GM19240 (cell line): ENCODE measurements around the gene CACNA2D3.

Experiments used
- DNase-seq: peaks from one replicate; pipeline ENCODE4 v3.0.0; 2011; ENCODE audit warnings: low spot score; ENCODE audit not compliant: insufficient read length

CACNA2D3 gene

DNA sequence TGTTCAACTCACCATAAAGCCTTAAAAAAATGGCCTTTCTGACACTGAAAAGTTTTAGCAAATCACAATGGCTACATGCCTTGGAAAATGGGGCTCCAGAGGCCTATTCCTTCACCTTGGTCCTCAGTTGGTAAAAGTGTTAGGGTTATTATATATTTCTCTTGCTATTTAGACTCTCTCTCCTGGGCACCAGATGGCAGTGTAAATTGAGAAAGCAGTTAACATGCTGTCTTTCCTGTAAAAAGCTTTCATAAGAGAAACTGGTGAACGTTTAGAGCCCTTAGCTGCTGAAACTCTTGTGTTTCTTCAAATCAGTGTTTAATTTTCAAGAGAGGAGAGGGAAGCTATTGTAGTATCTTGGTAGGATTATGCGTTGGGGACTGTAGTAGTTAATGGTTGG is 715.6 kb downstream of the CACNA2D3 start:
- no peak for DNase-seq

DNA sequence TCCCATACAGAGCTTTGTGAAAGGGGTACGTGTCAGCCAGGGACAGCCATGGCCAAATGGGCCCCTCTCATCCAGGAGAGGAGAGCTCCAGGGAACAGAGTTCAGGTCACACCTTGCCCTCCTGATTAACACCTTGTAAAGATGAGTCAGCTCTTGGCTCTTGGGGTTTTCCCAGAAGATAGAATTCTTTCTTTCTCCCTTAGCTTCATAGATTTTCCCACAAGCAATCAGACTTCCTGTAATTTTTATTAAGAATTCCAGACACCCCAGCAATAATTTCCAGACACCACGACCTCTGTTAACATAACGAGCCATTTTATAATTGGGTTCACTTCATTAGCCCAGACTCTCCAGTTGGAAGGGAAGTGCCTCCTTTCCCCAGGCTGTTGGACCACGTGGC is 719.1 kb downstream of the CACNA2D3 start:
- no peak for DNase-seq

DNA sequence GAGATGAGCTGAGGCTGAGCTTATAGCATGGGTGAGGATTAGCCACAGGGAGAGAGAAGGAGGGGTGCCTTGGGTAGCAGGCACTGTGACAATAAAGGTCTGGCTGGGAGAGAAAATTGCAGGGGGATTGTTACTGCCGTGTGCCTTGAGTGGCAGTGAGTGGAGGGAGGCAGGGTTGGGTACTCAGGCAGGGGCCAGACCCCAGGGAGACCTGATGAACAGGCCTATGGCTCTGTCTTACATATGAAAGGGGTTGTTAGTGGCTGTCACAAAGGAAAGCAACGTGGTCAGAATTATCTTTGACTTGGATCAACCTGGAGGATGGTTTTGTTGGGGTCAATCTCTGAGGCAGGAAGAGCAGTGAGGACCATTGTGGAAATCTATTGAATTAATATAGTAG is 721.0 kb downstream of the CACNA2D3 start:
- DNase-seq = no peak

DNA sequence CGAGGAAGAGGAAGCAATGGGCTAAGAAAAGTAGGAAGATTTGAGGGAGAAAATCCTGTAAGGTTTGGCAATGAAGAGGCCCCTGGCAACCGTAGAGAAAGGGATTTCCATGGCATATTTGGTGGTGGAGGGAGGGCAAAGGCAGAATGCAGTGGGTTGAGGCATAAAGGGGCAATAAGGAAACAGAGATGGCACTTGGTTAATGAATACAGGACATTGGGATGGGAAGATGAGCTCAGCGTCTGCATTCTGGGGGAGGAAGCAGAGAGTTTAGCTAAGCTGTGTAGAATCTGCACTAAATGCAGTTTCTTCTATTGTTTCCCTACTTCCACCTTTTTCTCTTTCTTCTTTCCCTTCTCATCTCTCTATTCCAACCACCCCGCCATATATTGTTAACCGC is 721.9 kb downstream of the CACNA2D3 start:
- DNase-seq = no peak

DNA sequence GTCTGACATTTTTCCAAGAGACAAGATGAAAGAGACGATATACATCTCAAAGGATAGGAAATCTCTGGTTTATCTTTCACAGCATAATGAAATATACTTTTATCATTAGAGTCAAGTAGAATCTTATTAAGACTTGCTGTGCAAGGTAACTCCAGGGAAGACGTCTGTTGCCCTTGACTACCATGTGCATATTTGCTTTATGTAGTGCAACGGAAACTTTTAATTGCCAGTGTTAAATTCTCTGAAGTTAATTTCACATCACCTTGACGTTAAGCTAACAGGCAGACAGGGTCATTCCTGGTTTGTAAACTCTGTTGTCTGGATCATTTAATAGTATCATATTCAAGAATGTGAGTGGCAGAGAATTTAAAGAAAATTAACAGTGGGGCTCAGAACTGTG is 722.7 kb downstream of the CACNA2D3 start:
- no peak for DNase-seq

DNA sequence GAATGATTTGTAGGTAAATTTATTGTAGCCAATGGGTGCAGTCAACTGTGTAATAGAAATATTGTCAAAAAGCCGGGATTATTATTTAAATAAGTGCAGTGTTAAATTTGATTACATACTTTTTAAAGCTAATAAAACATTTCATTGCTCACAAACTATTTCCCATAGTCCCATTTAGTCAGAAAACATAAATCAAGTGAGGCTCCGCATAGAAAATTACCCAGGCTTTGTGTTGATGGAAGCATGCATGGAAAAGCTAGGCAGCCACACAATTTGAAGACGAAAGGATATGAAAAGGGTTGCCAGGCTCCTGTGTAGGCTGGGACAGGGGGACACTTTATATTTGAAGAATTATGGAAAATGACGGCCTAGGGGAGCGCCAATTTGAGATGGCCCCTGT is 723.2 kb downstream of the CACNA2D3 start:
- no peak for DNase-seq

DNA sequence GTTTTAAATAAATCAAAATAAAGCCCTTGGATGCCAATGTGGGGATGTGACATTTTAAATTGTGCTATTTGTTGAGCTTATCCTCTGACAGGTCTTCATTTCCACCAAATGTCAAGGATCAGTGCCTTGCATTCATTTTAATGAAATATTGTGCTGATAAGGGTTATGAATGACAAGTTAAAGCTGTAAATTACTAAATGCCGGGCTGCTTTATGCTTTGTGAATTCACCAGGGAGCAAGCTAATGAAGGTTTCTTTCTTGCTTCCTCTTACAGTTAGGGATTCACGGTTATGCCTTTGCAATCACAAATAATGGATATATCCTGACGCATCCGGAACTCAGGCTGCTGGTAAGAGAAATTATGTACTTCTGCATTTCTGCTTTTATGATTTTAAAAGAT is 723.8 kb downstream of the CACNA2D3 start:
- DNase-seq = no peak

DNA sequence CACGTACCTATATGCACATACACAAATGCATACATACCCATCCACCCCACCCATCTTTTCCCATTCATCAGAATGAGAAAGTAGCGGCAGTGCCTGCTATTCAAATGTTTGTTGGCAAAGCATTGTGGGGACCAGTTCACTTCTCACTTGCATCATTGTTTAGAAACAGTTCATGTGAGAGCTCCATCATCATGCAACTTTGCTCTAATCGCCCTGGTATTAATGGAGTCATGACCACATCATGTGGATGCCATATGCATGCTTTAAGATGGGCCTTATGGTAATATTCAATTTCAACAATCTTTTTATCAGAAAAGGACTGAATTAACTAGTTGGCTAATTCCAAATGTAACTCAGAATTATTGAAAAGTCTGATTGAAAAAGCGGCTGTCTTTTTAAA is 725.0 kb downstream of the CACNA2D3 start:
- no peak for DNase-seq

DNA sequence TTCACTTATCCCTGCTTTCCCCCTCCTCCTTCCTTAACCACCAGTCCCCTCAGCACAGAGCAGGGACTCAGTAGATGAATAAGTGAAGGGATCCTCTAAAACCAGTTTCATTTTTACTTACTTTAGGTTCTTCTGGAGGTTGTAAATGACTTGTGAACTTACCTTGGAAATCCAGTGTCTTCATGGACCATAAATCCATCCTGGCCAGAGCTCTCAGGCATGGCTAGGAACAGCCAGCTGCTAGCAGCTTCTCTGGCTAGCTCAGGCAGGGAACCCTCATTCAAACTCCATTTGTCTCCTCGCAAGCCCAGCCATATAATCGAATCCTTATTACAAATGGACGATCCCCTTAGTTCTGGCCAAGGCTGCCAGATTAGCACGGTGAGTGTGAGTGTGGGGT is 727.0 kb downstream of the CACNA2D3 start:
- DNase-seq = no peak

DNA sequence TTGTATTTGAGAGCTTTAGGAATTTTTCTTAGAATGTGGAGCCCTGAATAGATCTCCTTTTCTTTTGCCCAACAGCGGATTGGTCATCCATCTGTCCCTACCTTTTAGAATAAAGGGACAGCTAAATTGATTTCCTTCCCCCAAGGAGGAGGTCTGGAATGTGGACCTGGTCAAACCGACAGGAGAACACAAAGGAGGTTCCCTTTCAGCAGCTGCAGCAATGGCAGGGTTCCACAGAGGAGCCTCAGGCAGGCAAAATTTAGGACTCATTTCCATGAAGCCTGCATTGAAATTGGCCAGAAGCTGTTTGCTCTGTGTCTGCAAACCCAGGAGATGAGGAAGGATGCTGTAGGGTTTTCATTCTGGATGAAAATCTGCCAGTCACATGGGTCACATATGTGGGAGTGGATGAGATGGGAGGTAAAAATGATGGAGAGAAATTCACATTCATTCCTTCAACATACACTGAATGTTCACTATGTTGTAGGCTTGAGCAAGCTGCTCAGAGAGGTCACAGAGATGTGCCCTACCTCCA is 728.2 kb downstream of the CACNA2D3 start:
- DNase-seq = no peak

DNA sequence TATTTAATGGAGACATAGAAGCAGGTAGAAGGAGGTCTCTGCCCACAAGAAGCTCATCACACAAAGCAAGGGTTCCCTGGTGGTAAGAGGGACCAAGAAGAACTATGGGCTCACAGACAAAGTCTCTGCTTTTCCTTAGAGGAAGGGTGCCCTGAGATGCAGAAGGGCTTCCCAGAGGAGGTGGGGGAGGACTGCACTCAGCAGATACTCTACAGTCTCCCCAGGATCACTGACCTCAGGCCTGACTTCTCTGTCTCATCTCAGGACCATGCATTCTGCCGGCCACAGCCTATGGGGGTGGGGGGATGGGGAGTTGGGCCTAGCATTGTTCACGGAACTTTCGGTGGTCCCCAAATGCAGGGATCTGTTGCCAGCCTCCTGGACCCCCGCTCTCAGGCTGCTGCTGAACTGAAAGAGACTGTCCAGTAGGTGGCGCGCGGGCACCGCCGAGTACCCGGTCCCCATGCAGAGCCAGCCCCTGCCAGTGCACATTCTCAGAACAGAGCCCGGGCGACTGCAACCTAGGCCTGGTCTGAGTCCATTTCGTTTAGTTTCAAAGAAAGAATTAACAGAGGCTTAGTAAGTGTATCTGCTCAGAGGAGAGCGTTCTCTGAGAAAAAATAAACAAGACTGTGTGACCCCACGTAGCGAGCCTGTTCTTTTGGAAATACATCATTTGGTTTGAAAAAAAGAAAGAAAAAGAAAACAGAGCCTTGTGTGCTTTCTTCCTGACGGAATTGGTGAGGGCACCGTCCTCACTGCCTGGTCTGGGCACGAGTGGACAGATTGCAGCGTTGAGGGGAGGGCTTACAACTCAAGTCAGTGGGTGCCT is 731.4 kb downstream of the CACNA2D3 start:
- peak; percentile 44 for DNase-seq

DNA sequence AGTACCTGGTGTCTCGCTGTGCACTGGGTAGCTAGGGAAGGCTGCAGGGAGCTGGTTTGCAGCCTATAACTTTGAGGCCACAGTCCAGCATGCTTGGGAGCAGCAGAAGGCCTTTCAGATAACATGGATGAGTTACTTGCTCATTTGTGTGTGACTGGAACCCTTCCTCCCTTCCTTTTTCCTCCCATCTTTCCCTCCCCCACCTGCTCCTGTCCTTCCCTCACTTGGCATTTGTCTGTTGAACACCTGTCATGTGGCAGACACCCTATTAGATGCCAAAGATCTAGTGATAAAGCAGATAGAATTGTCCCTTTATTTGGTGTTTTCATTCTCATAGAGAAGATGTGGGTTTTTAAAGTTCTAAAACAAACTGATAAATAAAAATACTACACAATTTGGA is 733.9 kb downstream of the CACNA2D3 start:
- DNase-seq = no peak

DNA sequence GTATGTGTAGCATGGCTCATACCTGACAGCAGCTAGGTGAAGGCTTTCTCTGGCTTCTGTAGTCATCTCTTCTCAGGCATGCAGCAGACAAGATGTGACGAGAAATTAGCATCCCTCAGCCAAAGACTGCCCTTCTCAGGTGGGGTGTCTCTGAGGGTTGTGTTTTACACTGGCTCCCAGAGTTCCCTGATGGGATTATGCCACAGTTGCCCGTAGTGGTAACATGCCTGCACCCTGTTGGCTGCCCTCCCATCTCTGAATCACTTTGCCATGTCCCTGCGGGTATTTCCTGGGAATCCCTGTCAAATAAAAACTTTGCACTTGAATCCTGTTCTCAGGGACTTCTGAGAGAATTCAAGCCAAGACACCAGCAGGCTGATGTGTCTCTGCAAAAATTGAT is 735.0 kb downstream of the CACNA2D3 start:
- no peak for DNase-seq

DNA sequence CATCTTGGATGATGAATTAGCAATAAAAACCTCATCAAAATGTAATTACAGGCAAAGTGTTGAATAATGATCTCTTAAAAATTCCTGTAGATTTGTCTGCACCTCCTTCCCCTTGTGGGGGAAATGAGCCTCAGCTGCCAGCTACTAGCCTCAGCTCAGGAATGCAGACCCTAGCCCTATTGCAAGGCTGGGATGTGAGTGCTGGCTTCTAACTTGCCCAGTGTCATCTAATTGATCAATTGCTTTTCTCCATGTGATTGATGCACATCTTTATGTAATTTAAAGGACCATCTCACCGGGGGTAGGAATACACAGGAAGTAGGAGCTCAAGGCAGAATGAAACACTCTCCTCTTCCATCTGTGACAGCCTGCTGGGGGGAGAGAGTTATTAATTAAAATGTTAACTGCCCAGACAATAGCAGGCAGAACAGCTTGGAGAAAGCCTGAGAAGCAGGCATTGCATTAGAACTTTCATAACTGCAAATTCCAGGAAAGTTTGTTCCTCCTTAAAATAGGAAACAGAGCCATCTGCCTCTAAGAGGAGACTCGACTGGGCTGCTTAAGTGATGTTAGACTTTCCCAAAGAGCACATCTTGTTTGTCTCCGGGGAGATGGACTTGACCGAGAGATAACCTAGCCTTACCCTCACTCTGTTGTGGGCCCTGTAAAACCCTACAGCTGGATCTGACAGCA is 735.9 kb downstream of the CACNA2D3 start:
- DNase-seq = no peak

DNA sequence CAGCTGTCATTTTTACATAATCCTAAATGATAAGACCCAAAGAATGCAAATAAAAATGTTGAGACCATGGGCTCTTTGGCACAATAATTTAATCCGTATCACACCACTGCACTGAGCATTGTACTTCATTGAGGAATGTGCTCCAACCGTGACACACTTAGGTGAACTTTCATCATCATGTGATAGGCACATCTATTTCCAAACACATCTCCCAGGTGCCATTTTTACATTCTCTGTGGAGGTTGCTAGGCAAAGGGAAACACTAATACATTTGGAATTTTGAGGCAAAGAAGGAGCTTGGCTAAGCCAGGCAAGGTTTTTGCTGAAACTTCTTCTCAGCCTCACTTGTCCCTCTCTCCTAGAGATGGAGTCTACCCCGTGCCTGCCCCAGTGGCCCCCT is 736.8 kb downstream of the CACNA2D3 start:
- DNase-seq = no peak

DNA sequence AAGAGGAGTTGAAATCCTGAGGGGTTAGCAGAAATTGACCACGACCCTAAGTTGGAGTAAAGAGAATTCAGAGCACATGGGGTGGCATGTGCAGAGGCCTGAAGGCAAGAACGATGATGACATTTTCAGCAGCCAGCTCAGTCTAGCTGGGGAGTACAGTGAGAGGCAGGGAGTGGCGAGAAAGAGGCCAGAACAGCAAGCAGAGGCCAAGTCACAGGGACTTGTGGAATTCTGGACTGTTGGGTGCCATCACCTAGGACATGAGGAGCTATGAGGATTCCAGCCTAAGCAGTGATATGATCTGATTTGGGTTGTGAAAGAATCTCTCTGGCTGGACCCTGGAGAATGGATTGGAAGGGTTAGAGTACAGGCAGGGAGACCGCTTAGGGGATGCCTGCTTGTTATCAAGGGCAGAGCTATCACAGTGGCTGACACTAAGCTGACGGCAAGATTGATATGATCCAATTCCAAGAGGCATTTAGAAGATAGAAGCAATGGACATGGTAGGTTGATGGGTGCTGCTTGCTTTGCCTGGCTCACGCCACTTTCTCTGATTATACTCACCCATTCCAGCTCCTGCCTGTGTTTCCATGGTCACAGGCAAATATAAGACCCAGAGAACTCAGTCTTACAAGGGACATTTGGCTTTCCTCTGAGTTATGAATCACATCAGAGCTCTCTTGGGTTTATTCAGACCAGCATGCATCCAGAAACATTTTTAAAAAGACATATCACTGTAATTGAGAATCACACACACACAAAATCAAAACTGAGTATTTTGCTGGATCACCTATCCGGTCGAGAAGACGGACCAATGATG is 739.1 kb downstream of the CACNA2D3 start:
- no peak for DNase-seq

DNA sequence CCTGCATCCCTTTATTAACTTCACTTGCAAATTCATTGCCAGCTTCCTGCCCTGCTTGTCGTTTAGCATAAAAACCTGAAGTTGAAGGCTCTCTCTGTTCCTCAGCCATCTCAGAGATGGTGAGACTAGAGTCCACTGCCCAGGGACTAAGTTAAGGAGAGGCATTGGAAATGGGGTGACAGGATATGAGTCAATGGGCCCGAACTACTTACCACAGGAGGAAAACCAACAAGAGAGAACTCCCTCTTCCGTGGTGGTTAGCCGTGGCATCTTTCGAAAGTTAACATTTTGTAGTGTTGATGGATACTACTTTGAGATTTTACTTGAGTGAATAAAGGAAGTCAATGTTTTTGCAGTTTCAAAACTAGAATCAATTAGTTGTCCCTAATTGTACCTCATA is 740.2 kb downstream of the CACNA2D3 start:
- no peak for DNase-seq

DNA sequence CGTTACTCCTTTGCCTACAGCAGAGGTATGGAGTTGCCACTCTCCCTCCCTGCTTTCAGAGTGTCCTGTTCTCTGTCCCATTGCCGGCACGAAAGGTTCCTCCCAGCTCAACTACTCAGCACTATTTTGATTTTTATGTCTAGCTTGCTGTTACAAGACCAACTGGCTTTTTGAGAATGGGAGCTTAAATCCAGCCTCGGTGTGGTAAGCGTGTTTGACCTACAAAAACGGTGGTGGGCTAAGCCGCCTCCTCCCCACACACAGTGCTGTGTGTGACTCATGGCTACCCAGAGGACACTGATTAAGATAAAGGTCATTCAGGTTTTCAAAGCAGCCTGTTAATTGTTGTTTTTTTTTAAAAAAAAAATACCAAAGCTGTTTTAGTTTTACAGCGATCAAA is 741.0 kb downstream of the CACNA2D3 start:
- DNase-seq = no peak

DNA sequence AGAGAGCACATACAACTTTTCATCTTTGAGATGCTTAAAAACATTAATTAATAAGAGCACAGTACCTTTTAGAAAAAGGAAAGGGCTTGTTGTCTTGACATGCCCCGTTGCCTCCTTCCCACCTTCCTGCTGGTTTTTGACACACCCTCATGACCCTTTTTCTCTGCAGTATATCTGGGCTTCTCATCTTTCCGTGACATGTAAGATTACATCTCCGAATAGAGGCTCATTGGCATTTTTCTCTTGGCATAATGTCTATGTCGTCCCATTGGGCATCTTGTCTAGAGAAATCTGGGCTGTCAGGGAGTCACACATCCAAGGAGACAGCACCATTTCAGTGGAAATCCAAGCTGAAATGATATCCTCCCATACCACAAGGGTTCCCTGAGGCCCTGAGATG is 741.4 kb downstream of the CACNA2D3 start:
- no peak for DNase-seq

DNA sequence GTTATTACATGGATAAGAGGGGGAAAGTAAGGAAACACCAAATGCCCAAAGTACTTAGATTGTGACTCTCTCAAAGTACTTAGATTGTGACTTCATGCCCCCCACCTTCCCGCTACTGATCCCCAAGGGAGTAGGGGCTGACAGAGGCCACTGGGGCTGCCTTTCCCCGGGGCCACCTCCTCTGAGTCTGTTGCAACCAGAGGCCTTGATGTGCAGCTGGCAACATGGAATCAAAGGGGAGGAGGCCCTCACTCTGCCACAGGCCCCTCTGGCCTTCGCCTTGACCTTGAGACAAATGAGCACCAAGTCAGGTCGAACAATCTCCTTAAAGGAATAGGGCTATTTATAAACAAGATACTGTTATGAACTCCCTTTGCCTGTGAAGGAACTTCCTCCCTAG is 743.0 kb downstream of the CACNA2D3 start:
- no peak for DNase-seq

DNA sequence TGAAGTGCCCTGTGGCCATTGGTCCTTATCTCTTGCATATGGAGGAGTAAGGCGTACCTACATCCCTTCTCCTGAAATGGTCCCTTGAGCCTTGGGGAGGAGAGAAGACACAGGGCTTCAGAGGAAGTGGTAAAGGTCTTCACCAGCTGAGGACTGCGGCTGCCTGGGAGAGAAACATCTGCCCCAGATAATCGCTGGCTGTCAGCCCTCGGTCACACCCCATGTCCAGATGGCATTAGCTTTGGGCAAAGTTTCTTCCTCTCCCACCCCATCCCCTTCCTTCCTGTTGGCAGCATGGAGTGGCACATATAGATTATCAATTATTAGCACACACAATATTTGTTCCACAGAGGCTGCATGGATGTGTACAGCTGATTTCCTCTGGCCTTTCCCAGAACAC is 743.9 kb downstream of the CACNA2D3 start:
- DNase-seq = no peak

DNA sequence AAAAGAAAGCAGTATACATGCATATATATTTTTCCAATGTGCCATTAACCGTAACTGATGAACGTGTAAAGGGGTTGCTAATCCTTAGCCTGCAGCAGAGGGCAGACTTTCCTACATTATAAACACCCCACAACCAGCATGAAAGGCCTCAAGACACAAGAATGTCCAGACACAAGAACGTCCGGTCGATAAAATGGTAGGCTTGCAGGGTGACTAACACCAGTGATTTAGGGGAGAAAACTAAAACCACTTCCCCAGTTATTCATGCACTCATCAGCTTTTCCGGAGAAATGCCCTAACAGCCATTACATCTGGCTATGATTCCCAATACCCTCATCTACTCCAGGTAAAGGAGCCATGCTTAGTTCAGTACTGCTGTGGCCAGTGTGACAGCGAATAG is 748.1 kb downstream of the CACNA2D3 start:
- no peak for DNase-seq
